Central memory CD8-positive, alpha-beta T cell (primary cell): ENCODE measurements around the gene GRK1.

Experiments used
- ATAC-seq: fragments of 150-1000 bp; cut with Tn5 transposase; replicated peaks from 2 replicates; pipeline ENCODE4 v1.10.0; 2022; ENCODE audit warnings: mild to moderate bottlenecking, moderate FRiP score, moderate number of reproducible peaks; ENCODE audit not compliant: poor library complexity, severe bottlenecking; ENCODE audit errors: extremely low read depth
- DNase-seq, 2 donors: peaks; one replicate each; pipeline ENCODE4 v3.0.0; 2021; ENCODE audit warnings: low spot score in 2 of 2
- H3K27ac Mint-ChIP-seq: one replicate; pipeline ENCODE4 v1.8.0; 2022; ENCODE audit warnings: low read depth, mild to moderate bottlenecking, moderate library complexity, mixed read lengths
- H3K27me3 Mint-ChIP-seq: one replicate; pipeline ENCODE4 v1.8.0; 2022; ENCODE audit warnings: mixed read lengths
- H3K36me3 Mint-ChIP-seq: one replicate; pipeline ENCODE4 v1.8.0; 2022; ENCODE audit warnings: mild to moderate bottlenecking, moderate library complexity, mixed read lengths; ENCODE audit not compliant: insufficient read depth
- H3K4me1 Mint-ChIP-seq: one replicate; pipeline ENCODE4 v1.8.0; 2022; ENCODE audit warnings: mixed read lengths
- H3K4me3 Mint-ChIP-seq: one replicate; pipeline ENCODE4 v1.8.0; 2022; ENCODE audit warnings: mild to moderate bottlenecking, moderate library complexity, mixed read lengths
- H3K9me3 Mint-ChIP-seq: one replicate; pipeline ENCODE4 v1.8.0; 2022; ENCODE audit warnings: mixed read lengths

GRK1 gene

DNA sequence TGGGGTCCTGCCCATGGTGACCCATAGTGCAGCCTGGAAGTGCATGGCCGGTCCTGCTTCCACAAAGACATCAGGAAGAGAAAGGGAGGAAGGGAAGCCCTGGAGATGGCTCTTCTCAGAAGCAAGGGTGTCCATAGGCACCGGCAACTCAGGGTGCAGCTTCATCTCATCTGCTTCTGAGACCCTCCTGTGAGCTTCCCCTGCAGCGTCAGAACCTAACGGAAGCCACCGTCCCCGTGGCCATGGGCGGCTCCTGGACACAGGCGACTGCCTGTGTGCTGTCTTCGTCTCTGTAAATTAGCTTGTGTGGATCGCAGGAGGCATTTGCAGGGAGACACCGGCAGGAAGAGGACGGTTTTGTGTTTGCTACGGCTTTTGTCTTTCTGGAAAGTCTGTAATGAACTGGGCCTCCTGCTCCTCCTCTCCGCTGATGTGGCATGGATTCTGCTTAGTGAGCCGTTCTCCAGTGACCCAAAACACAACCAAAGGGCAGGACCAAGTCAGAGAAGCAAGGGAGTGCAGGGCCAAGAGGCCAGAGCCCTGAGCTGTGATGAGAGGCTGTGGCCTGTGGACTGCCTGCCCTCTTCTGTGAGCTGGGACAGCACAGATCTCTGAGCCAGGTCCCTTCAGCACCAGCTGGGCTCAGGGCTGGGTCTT is 11.5 kb upstream of the GRK1 start:
- H3K36me3 Mint-ChIP-seq = peaks cover 1% of the 10 kb centered on the region
- peaks cover 16% of the 10 kb centered on the region for H3K4me1 Mint-ChIP-seq
- no peak for ATAC-seq
- H3K4me3 Mint-ChIP-seq = no peak overlapping the region
- H3K27ac Mint-ChIP-seq = no peak overlapping the region
- no peak for DNase-seq
- H3K27me3 Mint-ChIP-seq = no peaks in the 10 kb centered on the region
- H3K9me3 Mint-ChIP-seq = peaks cover under 1% of the 10 kb centered on the region

DNA sequence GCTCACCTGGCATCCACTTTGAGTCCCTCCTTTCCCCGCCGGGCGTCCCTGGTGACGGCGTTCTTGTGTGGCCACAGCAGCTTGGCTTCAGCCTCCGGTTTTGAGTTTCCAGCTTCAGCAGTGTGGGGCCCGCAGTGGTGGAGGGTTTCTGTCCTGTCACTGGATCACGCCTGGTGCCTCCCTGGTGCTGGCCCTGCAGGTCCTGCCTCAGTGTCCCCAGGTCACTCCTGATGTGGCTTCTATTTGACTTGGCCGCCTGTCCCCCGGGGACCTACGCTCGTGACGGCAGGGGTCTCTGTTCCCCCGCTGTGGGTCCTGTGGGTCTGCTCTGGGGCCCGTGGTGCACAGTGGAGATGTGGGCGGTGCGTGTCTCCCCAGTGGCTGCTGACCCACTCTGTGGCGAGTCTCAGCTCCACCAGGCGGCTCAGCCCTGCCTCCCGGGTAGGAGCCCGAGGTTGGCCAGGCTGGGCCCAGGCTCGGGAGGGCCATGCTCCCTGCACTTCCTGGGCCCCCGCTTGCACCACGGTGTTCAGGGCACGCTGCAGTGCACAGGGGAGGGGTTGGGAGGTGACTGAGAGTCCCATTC is 10.9 kb upstream of the GRK1 start:
- H3K27ac Mint-ChIP-seq = no peak overlapping the region
- DNase-seq = no peak
- peaks cover 16% of the 10 kb centered on the region for H3K4me1 Mint-ChIP-seq
- no peak for ATAC-seq
- H3K9me3 Mint-ChIP-seq = peaks cover 6% of the 10 kb centered on the region
- H3K27me3 Mint-ChIP-seq = no peaks in the 10 kb centered on the region
- no peak overlapping the region for H3K4me3 Mint-ChIP-seq
- peaks cover 1% of the 10 kb centered on the region for H3K36me3 Mint-ChIP-seq

DNA sequence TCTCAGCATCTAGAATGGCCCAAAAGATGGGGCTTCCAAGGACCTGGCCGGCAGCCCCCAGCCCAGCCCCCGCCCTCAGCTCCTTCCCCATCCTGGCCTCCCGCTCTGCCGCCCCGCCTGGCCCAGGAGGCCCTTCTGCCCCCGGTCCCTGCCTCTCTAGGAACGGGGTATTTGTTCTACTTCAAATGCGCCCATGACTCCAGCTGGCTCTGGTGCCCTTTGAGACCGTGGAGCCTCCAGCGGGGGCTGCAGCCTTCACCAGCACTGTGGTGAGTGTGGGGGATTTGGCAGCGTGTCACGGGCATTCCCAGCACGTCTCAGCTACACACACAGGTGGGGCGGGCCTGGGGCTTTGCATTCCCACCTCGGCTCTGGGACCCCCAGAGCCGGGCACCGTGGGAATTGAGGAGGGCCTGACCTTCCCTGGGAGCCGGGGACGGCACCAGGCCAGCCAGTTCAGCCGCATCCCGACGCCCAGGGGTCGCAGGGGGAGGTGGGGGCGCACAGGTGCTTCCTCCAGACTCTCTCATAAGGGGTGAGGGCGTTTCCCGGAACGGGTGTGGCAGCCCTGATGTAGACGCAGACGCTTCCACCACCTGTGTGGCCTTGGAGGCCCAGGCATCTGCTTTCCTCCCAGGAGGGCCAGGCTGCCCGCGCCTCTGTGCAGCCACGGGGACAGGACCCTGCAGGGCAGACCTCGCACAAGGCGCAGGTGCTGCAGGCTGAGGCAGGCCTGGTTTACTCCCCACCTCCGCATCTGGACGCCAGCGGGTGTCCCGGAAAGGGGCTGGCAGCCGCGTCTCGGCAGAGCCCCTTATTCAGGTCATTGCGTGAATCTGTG is 10.0 kb upstream of the GRK1 start:
- ATAC-seq (no peak), DNase-seq (no peak)
- peaks cover 11% of the 10 kb centered on the region for H3K9me3 Mint-ChIP-seq
- H3K27me3 Mint-ChIP-seq = no peaks in the 10 kb centered on the region
- no peak overlapping the region for H3K27ac Mint-ChIP-seq
- peaks cover 1% of the 10 kb centered on the region for H3K36me3 Mint-ChIP-seq
- H3K4me3 Mint-ChIP-seq = no peak overlapping the region
- peaks cover 16% of the 10 kb centered on the region for H3K4me1 Mint-ChIP-seq

DNA sequence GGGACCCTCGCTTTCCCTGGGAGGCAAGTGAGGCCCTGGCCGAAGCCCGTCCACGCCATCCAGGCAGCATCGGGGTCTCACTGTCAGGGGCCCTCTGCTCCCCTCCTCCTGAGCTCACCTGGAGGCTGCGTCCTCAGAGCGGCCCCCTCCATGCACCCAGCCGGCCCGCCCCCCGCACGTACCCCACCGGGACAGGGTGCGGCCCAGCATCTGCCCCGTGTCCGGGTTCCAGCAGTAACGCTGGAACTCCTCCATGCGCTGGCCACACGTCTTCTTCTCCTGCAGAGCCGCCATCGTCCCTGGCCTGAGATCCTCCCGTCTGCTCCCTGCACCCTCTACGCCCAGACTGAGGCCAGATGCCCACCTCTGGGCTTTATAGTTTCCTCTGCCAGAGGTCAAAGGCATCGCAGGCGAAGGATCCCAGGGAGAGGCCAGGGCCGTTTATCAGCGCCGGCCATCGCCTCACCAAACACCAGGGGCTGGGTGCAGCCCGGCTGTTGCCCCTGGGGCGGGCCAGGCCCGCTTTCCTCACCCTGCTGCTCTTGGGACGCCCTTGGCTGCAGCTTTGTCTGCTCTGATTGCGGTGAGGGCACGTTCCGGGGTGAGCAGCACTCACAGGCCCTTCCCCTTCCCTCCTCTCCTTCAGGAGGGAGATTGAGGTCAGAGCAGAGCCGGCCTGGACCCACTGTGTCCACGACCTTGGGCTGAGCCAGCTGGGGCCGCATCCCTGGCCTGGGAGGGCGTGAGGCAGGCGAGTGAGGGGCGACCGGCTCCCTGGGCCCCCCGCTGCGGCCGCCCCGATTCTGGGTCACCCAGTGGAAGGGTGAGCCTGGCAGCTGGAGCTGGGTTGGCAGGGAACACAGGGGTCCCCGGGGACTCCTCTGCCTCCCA is 8.9 kb upstream of the GRK1 start, which contains the start of gene ATP4B:
Gene ATP4B, minus strand, starts transcription at position 348 of the 891 bp plus-strand sequence. Its CDS starts 54 bp downstream, at position 294.
- Mint-ChIP-seq H3K36me3 (peaks cover 1% of the 10 kb centered on the region), H3K27ac (no peak within 1 kb of the TSS), H3K9me3 (peaks cover 13% of the 10 kb centered on the region), H3K27me3 (no peaks in the 10 kb centered on the region), H3K4me3 (no peak within 1 kb of the TSS), H3K4me1 (peaks cover 12% of the 10 kb centered on the region)
- DNase-seq (no peak), ATAC-seq (no peak)

DNA sequence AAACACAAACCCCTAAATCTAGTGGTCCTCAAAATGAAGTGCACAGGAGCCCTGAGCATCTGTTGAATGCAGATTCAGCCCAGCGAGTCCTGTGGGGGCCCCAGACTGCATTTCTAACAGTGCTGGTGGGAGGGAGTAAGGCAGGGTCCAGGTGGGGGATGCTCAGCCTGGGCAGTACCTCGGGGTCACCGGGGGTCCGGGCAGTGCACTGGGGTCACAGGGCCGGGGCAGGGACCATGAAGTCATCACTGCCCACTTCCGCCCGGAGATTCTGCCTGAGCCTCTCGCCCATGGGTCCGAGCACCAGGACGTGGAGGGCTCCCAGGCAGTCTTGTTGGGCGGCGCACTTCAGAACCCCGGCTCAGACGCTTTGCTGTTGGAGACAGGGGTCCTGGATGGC is 8.2 kb upstream of the GRK1 start:
- no peak for DNase-seq
- no peak overlapping the region for H3K4me3 Mint-ChIP-seq
- H3K9me3 Mint-ChIP-seq = peaks cover 13% of the 10 kb centered on the region
- no peak for ATAC-seq
- no peak overlapping the region for H3K27ac Mint-ChIP-seq
- H3K4me1 Mint-ChIP-seq = peaks cover 5% of the 10 kb centered on the region
- no peaks in the 10 kb centered on the region for H3K27me3 Mint-ChIP-seq
- H3K36me3 Mint-ChIP-seq = no peaks in the 10 kb centered on the region

DNA sequence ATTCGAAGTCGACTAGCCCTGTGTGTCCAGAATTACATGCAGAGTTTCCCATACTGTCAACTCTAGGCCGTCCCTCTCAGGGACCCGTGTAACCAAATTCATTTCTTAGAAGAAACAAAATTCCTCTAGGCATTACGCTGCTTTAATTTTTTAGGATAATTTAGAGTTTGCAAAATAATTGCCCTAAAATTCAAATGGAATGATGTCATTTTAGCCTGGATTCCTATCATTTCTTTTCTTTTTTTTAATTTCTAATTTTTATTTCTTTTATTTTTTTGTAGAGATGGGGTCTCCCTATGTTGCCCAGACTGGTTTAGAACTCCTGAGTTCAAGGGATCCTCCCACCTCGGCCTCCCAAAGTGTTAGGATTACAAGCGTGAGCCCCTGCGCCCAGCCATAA is 7.7 kb upstream of the GRK1 start:
- no peak overlapping the region for H3K27ac Mint-ChIP-seq
- no peaks in the 10 kb centered on the region for H3K4me1 Mint-ChIP-seq
- DNase-seq (no peak), ATAC-seq (no peak)
- H3K27me3 Mint-ChIP-seq = no peaks in the 10 kb centered on the region
- H3K36me3 Mint-ChIP-seq = no peaks in the 10 kb centered on the region
- no peak overlapping the region for H3K4me3 Mint-ChIP-seq
- H3K9me3 Mint-ChIP-seq = peaks cover 13% of the 10 kb centered on the region

DNA sequence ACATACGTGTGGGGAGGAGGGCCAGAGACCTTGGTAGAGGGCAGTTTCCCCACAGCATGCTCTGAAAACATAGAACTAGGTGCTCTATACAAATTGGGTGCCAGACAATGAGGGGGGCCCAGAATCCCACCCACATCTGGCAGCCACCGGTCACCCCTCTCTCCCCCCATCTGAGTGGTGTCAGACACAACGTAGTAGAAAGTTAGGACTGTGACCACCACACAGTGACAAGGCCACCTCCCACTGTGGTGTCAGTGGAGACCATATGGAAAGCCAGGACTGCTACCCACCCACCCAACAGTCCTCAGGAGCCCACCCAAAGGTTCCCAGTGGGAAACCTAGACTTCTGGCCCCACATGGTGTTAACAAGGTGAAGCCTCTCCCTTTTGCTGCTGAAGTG is 7.0 kb upstream of the GRK1 start:
- Mint-ChIP-seq H3K27ac (no peak overlapping the region), H3K9me3 (peaks cover 13% of the 10 kb centered on the region), H3K27me3 (no peaks in the 10 kb centered on the region), H3K4me1 (no peaks in the 10 kb centered on the region), H3K36me3 (no peaks in the 10 kb centered on the region), H3K4me3 (no peak overlapping the region)
- DNase-seq (no peak), ATAC-seq (no peak)

DNA sequence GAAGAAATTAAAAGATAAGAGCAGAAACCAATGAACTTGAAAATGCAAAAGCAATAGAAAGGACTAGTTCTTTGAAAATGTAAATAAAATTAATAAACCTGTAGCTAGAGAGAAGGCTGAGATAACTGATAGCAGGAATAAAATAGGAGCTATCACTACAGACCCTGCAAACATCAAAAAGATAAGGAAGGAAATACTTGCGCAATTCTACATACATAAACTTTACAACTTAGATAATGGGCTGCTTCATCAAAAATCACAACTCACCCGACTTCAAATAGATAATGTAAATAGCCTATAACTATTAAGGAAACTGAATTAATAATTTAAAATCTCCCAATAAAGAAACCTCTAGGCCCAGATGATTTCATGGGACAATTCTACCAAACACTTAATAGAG is 5.5 kb upstream of the GRK1 start:
- Mint-ChIP-seq H3K4me3 (no peak overlapping the region), H3K27me3 (no peaks in the 10 kb centered on the region), H3K9me3 (peaks cover 13% of the 10 kb centered on the region), H3K36me3 (no peaks in the 10 kb centered on the region), H3K27ac (no peak overlapping the region), H3K4me1 (no peaks in the 10 kb centered on the region)
- no peak for ATAC-seq
- DNase-seq = no peak

DNA sequence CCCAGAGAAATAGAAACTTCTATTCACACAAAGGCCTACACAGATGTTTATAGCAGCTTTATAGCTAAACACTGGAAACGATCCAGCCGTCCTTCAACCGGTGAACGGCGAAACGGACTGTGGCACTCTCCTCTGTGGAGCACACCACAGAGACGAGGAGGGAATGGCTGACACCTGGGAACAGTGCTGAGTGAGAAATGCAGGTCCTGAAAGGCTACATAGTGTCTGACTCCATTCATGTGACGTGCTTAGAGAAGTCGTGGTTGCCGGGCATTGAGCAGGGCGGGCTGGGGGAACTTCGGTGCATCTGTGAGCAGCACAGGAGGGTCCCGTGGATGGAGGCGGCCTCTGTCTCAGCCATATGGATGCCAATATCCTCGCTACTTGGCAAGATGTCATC is 3.1 kb upstream of the GRK1 start:
- no peak overlapping the region for H3K27ac Mint-ChIP-seq
- no peak for DNase-seq
- no peak overlapping the region for H3K4me3 Mint-ChIP-seq

DNA sequence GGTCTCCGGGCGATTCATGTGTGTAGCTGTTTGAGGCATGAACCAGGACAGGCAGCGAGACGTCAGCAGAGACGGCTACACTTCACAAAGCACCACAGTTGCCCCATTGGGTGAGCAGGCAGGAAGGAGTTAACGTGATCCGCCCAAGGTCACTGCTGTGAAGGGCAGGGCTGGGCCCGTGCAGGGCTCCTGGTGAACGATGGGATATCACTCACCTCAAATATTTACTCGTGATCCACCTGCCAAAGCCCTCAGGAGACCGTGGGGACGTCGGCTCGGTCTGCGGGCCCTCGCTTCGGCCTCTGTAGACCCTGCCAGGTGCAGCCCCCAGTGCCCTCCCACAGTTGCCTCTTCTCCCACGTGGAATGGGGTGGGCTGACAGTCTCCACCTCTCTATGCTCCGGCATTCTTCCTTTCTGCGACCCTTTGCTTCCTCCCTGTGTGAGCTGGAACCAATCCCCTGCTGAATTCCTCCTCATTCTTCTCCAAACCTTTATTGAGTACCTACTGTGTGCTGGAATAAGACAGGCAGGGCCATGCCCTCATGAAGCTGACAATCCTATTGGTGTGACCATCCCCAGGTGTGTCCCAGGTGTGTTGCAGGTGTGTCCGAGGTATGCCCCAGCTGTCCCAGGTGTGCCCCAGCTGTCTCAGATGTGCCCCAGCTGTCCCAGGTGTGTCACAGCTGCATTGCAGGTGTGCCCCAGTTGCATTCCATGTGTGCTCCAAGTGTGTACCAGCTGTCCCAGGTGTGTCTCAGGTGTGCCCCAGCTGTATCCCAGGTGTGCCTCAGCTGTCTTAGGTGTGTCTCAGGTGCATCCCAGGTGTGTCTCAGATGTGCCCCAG is 2.0 kb upstream of the GRK1 start:
- Mint-ChIP-seq H3K4me1 (no peaks in the 10 kb centered on the region), H3K36me3 (no peaks in the 10 kb centered on the region), H3K27me3 (no peaks in the 10 kb centered on the region), H3K27ac (no peak overlapping the region), H3K4me3 (no peak overlapping the region), H3K9me3 (peaks cover 13% of the 10 kb centered on the region)
- no peak for DNase-seq
- no peak for ATAC-seq

More for the DNA sequence above, 3.1 kb upstream of the GRK1 start:
- Mint-ChIP-seq H3K36me3 (no peaks in the 10 kb centered on the region), H3K9me3 (peaks cover 13% of the 10 kb centered on the region), H3K4me1 (no peaks in the 10 kb centered on the region), H3K27me3 (no peaks in the 10 kb centered on the region)
- no peak for ATAC-seq

DNA sequence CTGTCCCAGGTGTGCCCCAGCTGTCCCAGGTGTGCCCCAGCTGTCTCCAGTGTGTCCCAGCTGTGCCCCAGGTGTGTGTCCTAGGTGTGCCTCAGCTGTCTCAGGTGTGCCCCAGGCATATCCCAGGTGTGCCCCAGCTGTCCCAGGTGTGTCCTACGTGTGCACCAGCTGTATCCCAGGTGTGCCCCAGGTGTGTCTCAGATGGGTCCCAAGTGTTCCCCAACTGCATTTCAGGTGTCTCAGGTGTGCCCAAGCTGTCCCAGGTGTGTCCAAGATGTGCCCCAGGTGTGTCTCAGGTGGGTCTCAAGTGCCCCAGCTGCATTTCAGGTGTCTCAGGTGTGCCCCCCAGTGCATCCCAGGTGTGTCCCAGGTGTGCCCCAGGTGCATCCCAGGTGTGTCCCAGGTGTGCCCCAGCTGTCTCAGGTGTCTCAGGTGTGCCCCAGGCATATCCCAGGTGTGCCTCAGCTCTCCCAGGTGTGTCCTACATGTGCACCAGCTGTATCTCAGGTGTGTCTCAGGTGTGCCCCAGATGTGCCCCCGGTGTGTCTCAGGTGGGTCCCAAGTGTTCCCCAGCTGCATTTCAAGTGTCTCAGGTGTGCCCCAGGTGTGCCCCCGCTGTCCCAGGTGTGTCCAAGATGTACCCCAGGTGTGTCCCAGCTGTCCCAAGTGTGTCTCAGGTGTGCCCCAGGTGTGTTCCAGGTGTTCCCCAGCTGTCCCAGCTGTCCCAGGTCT is 1.3 kb upstream of the GRK1 start:
- DNase-seq = no peak
- no peaks in the 10 kb centered on the region for H3K36me3 Mint-ChIP-seq
- no peak overlapping the region for H3K4me3 Mint-ChIP-seq
- H3K27ac Mint-ChIP-seq = no peak overlapping the region
- H3K27me3 Mint-ChIP-seq = no peaks in the 10 kb centered on the region
- ATAC-seq = no peak
- no peaks in the 10 kb centered on the region for H3K4me1 Mint-ChIP-seq
- H3K9me3 Mint-ChIP-seq = peaks cover 10% of the 10 kb centered on the region
